SK-N-SH treated with all-trans-retinoic acid at 6 μM for 48 hours (cell line): ENCODE data around the gene GANC.
"Not testable (repeated sequence)": the region's sequence is repeated elsewhere in the genome, so short reads cannot be mapped to it uniquely, and the experiment has no call there.

ENCODE experiments used
- ATAC-seq: fragments of 200-7000 bp; cut with Tn5 transposase; 3 replicates; pipeline ENCODE4 v1.9.1; 2020; ENCODE audit warnings: mild to moderate bottlenecking, moderate library complexity
- ARNTL ChIP-seq: fragments of 450-650 bp; formaldehyde crosslinking; IDR thresholded peaks from 2 replicates; pipeline ENCODE4 v1.5.0; 2020; ENCODE audit warnings: low read depth, mild to moderate bottlenecking, moderate library complexity, borderline replicate concordance
- BACH2 ChIP-seq: fragments of 250-450 bp; sonication (Bioruptor Pico); IDR thresholded peaks from 2 replicates; pipeline ENCODE4 v1.9.0; 2021; ENCODE audit warnings: mild to moderate bottlenecking, borderline replicate concordance
- CREB5 ChIP-seq: fragments of 250-450 bp; sonication (Bioruptor Pico); IDR thresholded peaks from 2 replicates; pipeline ENCODE4 v1.5.1; 2020; ENCODE audit warnings: low read depth, mild to moderate bottlenecking, moderate library complexity
- CSDC2 ChIP-seq: fragments of 250-450 bp; sonication (Bioruptor Pico); IDR thresholded peaks from 2 replicates; pipeline ENCODE4 v1.5.0; 2020; ENCODE audit warnings: mild to moderate bottlenecking, moderate library complexity
- ESRRG ChIP-seq: fragments of 250-450 bp; sonication (Bioruptor Pico); IDR thresholded peaks from 2 replicates; pipeline ENCODE4 v1.6.1; 2021; ENCODE audit warnings: mild to moderate bottlenecking
- GLIS3 ChIP-seq: fragments of 250-450 bp; sonication (Bioruptor Pico); IDR thresholded peaks from 2 replicates; pipeline ENCODE4 v1.5.0; 2020; ENCODE audit warnings: mild to moderate bottlenecking, moderate library complexity
- ISL1 ChIP-seq: fragments of 250-450 bp; sonication (Bioruptor Pico); IDR thresholded peaks from 2 replicates; pipeline ENCODE4 v2.1.2; 2022; ENCODE audit warnings: mild to moderate bottlenecking, moderate library complexity
- OSR1 ChIP-seq: fragments of 250-450 bp; sonication (Bioruptor Pico); IDR thresholded peaks from 2 replicates; pipeline ENCODE4 v1.8.0; 2022; ENCODE audit warnings: moderate library complexity, mild to moderate bottlenecking, inconsistent platforms
- PATZ1 ChIP-seq: fragments of 250-450 bp; sonication (Bioruptor Pico); IDR thresholded peaks from 2 replicates; pipeline ENCODE4 v1.8.0; 2020; ENCODE audit warnings: mild to moderate bottlenecking, moderate library complexity, borderline replicate concordance
- PPARA ChIP-seq: fragments of 250-450 bp; sonication (Bioruptor Pico); IDR thresholded peaks from 2 replicates; pipeline ENCODE4 v1.5.0; 2020; ENCODE audit warnings: mild to moderate bottlenecking, borderline replicate concordance
- RARB ChIP-seq: fragments of 250-450 bp; sonication (Bioruptor Pico); IDR thresholded peaks from 2 replicates; pipeline ENCODE4 v1.8.0; 2021; ENCODE audit warnings: mild to moderate bottlenecking, moderate library complexity
- SNAI2 ChIP-seq: fragments of 250-450 bp; sonication (Bioruptor Pico); IDR thresholded peaks from 2 replicates; pipeline ENCODE4 v1.5.0; 2020; ENCODE audit warnings: mild to moderate bottlenecking, moderate library complexity
- TCF4 ChIP-seq: fragments of 250-450 bp; sonication (Bioruptor Pico); IDR thresholded peaks from 2 replicates; pipeline ENCODE4 v1.8.0; 2021; ENCODE audit warnings: mild to moderate bottlenecking, moderate library complexity, borderline replicate concordance
- TOX ChIP-seq: fragments of 250-450 bp; sonication (Bioruptor Pico); IDR thresholded peaks from 2 replicates; pipeline ENCODE4 v1.8.0; 2021; ENCODE audit warnings: mild to moderate bottlenecking, moderate library complexity, borderline replicate concordance
- ZC3H10 ChIP-seq: fragments of 250-450 bp; sonication (Bioruptor Pico); IDR thresholded peaks from 2 replicates; pipeline ENCODE4 v1.5.1; 2021; ENCODE audit warnings: mild to moderate bottlenecking, moderate library complexity
- ZFP3 ChIP-seq: fragments of 250-450 bp; sonication (Bioruptor Pico); IDR thresholded peaks from 2 replicates; pipeline ENCODE4 v1.5.0; 2020; ENCODE audit warnings: mild to moderate bottlenecking, moderate library complexity
- ZFP30 ChIP-seq: fragments of 450-650 bp; formaldehyde crosslinking; IDR thresholded peaks from 2 replicates; pipeline ENCODE4 v1.5.0; 2022; ENCODE audit warnings: mild to moderate bottlenecking, moderate library complexity
- ZNF565 ChIP-seq: fragments of 450-650 bp; formaldehyde crosslinking; conservative IDR thresholded peaks from 2 replicates; pipeline ENCODE4 v1.5.0; 2020; ENCODE audit warnings: low read depth, mild to moderate bottlenecking, moderate library complexity
- ZNF70 ChIP-seq: fragments of 450-650 bp; formaldehyde crosslinking; IDR thresholded peaks from 2 replicates; pipeline ENCODE4 v1.5.0; 2020; ENCODE audit warnings: mild to moderate bottlenecking, moderate library complexity
- ZNF8 ChIP-seq: fragments of 450-650 bp; formaldehyde crosslinking; IDR thresholded peaks from 2 replicates; pipeline ENCODE4 v1.5.0; 2020; ENCODE audit warnings: mild to moderate bottlenecking, moderate library complexity
- TF ChIP-seq, protein P1 (sequence below): fragments of 250-450 bp; sonication (Bioruptor Pico); IDR thresholded peaks from 2 replicates; pipeline ENCODE4 v1.8.0; 2021; ENCODE audit warnings: low read depth, mild to moderate bottlenecking, moderate library complexity, borderline replicate concordance

Gene GANC

GRCh38 chr15:42337104-42337503 is 64.1 kb downstream of the GANC start:
- TF ChIP-seq ZNF8 (CRISPR knock-in tag), result peak; percentile 76

DNA sequence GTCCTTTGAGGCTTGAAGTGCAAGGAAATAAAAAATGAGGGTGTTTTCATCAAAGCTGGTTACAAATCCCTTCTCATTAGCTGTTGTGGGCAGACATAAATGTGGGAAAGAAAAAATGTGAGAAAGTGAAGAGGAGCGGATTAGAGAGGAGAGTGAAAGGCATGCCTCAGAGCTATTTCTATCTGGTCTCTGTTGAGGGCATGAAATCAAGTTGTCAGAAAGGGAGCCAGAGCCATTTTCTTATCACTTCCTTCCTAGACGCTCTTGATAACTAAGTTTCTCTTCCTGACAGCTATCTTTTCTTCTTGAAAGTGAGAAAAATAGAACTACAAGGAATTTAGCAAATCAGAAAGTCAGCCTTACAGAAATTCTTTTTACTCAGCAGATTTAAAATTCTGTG is 65.5 kb downstream of the GANC start:
- no peak for ATAC-seq
- TF ChIP-seq PATZ1 (CRISPR knock-in tag), result no peak
- no peak for TF ChIP-seq BACH2 (CRISPR knock-in tag)
- no peak for TF ChIP-seq ZNF565 (CRISPR knock-in tag)
- TF ChIP-seq RARB, result no peak
- no peak for TF ChIP-seq SNAI2 (CRISPR knock-in tag)

More at GRCh38 chr15:42337104-42337503, 64.1 kb downstream of the GANC start:
- ATAC-seq, result not testable (repeated sequence)

DNA sequence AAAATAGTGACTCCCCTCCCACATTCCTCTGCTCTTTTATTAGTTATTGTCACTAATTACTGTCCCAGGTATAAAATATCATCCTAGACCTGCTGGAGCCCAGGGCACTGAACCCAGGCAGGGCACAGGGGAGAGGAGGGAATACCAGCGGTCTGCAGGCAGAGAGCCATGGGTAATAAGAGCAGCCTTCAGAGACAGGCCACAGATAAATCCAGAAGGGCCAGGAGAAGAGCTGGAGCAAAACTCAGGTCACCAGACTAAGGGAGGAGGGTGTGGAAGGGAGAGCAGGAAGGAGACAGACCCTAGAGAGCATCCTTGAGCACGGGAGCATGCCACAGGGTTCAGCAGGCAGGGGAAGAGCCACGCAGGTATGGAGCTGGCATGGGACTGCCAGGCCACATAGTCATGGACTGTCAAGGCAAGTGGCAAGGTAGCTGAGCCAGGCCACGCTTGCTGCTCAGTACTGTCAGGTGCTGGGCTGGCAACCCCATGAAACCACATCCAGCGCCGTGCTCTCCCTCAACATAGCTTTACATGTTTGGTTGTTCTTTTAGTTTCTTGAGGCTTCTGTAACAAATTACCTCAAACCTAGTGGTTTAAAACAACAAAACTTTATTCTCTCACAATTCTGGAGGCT is 70.7 kb downstream of the GANC start:
- no peak for TF ChIP-seq ZC3H10 (CRISPR knock-in tag)
- no peak for TF ChIP-seq ARNTL (CRISPR knock-in tag)
- TF ChIP-seq, protein P1, sequence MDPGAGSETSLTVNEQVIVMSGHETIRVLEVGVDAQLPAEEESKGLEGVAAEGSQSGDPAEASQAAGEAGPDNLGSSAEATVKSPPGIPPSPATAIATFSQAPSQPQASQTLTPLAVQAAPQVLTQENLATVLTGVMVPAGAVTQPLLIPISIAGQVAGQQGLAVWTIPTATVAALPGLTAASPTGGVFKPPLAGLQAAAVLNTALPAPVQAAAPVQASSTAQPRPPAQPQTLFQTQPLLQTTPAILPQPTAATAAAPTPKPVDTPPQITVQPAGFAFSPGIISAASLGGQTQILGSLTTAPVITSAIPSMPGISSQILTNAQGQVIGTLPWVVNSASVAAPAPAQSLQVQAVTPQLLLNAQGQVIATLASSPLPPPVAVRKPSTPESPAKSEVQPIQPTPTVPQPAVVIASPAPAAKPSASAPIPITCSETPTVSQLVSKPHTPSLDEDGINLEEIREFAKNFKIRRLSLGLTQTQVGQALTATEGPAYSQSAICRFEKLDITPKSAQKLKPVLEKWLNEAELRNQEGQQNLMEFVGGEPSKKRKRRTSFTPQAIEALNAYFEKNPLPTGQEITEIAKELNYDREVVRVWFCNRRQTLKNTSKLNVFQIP (CRISPR knock-in tag), result no peak
- TF ChIP-seq OSR1 (CRISPR knock-in tag), result no peak
- no peak for TF ChIP-seq PPARA (CRISPR knock-in tag)
- TF ChIP-seq ZFP30, result no peak
- no peak for TF ChIP-seq ZNF70 (CRISPR knock-in tag)
- TF ChIP-seq CSDC2, result no peak
- no peak for TF ChIP-seq ESRRG (CRISPR knock-in tag)
- no peak for TF ChIP-seq SNAI2 (CRISPR knock-in tag)
- no peak for TF ChIP-seq BACH2 (CRISPR knock-in tag)
- TF ChIP-seq ISL1 (CRISPR knock-in tag), result no peak
- no peak for TF ChIP-seq TCF4 (CRISPR knock-in tag)
- no peak for TF ChIP-seq PATZ1 (CRISPR knock-in tag)
- no peak for TF ChIP-seq TOX (CRISPR knock-in tag)
- no peak for TF ChIP-seq GLIS3 (CRISPR knock-in tag)
- no peak for TF ChIP-seq ZNF565 (CRISPR knock-in tag)
- no peak for TF ChIP-seq ZFP3

GRCh38 chr15:42344763-42345162 is 71.8 kb downstream of the GANC start:
- no peak for ATAC-seq

More for the DNA sequence above, 70.7 kb downstream of the GANC start:
- ATAC-seq, result no peak

GRCh38 chr15:42345504-42345903 is 72.5 kb downstream of the GANC start:
- ATAC-seq, result no peak
- no peak for TF ChIP-seq ZC3H10 (CRISPR knock-in tag)
- no peak for TF ChIP-seq ESRRG (CRISPR knock-in tag)
- no peak for TF ChIP-seq BACH2 (CRISPR knock-in tag)
- TF ChIP-seq ZNF8 (CRISPR knock-in tag), result no peak
- TF ChIP-seq RARB, result no peak
- no peak for TF ChIP-seq PATZ1 (CRISPR knock-in tag)
- no peak for TF ChIP-seq TOX (CRISPR knock-in tag)
- TF ChIP-seq ZFP30, result no peak
- no peak for TF ChIP-seq CREB5
- TF ChIP-seq, protein P1 (CRISPR knock-in tag), result no peak
- no peak for TF ChIP-seq ISL1 (CRISPR knock-in tag)
- no peak for TF ChIP-seq ZFP3

More at GRCh38 chr15:42344763-42345162, 71.8 kb downstream of the GANC start:
- TF ChIP-seq OSR1 (CRISPR knock-in tag) (no peak), ARNTL (CRISPR knock-in tag) (no peak), BACH2 (CRISPR knock-in tag) (no peak), ZNF565 (CRISPR knock-in tag) (no peak), ZFP30 (no peak), PPARA (CRISPR knock-in tag) (no peak), ZNF8 (CRISPR knock-in tag) (no peak), ISL1 (CRISPR knock-in tag) (no peak), CSDC2 (no peak)
